CD4-positive, alpha-beta T cell (primary cell): Measurements from ENCODE around the gene OLFML2A. TPM values are rescaled to one million over a fixed set of nuclear protein-coding genes. Genes with fewer than 3 reads are reported as not detected.

Source experiments
- ATAC-seq: fragments of 200-7000 bp; cut with Tn5 transposase; one replicate; pipeline ENCODE4 v1.10.0; 2022; ENCODE audit warnings: mild to moderate bottlenecking; ENCODE audit not compliant: poor library complexity
- CTCF ChIA-PET: fragments of 350-600 bp; sonication (Branson Sonifier 250); formaldehyde crosslinking; loops from one replicate; lab custom pipeline; 2021; ENCODE audit warnings: antibody characterized with exemption, inconsistent platforms; lab: Charles Lee
- POLR2A ChIA-PET: fragments of 350-600 bp; sonication (Branson Sonifier 250); formaldehyde crosslinking; loops from one replicate; lab custom pipeline; 2021; ENCODE audit warnings: antibody characterized with exemption, inconsistent platforms; lab: Charles Lee
- DNase-seq, 14 experiments: peaks; one replicate each; pipeline ENCODE4 v3.0.0-alpha.2; 2013 to 2020; ENCODE audit warnings: mixed read lengths in 2 of 14
- H3K27ac ChIP-seq, 2 donors: one replicate each; pipeline versions ENCODE4 v1.5.1 to v1.7.0; 2013; ENCODE audit warnings: low read length in 2 of 2, low read depth in 1 of 2, mild to moderate bottlenecking in 1 of 2
- H3K27me3 ChIP-seq, 2 experiments: 1 replicate in 1 of 2; 2 replicates in 1 of 2; pipeline versions ENCODE4 v1.6.1 to v1.7.0; 2013; ENCODE audit warnings: low read length in 2 of 2, control low read depth in 1 of 2, mild to moderate bottlenecking in 1 of 2, moderate library complexity in 1 of 2; ENCODE audit not compliant: insufficient read depth in 2 of 2, control insufficient read depth in 1 of 2
- H3K36me3 ChIP-seq: one replicate; pipeline ENCODE4 v1.6.1; 2013; ENCODE audit warnings: low read length, control low read depth; ENCODE audit not compliant: insufficient read depth
- H3K4me1 ChIP-seq: one replicate; pipeline ENCODE4 v1.6.1; 2013; ENCODE audit warnings: low read length, control low read depth; ENCODE audit not compliant: insufficient read depth
- H3K4me3 ChIP-seq: one replicate; pipeline ENCODE4 v1.5.1; 2013; ENCODE audit warnings: mild to moderate bottlenecking, low read length, moderate library complexity
- H3K9me3 ChIP-seq, 2 experiments: 1 replicate in 1 of 2; 2 replicates in 1 of 2; pipeline versions ENCODE4 v1.6.1 to v1.7.0; 2013; ENCODE audit warnings: low read length in 2 of 2, mild to moderate bottlenecking in 2 of 2, control low read depth in 1 of 2, moderate library complexity in 1 of 2; ENCODE audit not compliant: control insufficient read depth in 1 of 2, insufficient read depth in 1 of 2
- H3K27ac Mint-ChIP-seq: one replicate; pipeline ENCODE4 v1.8.0; 2020; ENCODE audit warnings: mixed read lengths
- H3K27me3 Mint-ChIP-seq: one replicate; pipeline ENCODE4 v1.8.0; 2021; ENCODE audit warnings: mixed read lengths
- H3K36me3 Mint-ChIP-seq: one replicate; pipeline ENCODE4 v1.8.0; 2021; ENCODE audit warnings: low read depth, mixed read lengths
- H3K4me1 Mint-ChIP-seq: one replicate; pipeline ENCODE4 v1.8.0; 2021; ENCODE audit warnings: low read depth, mixed read lengths
- H3K4me3 Mint-ChIP-seq: one replicate; pipeline ENCODE4 v1.8.0; 2020; ENCODE audit warnings: mild to moderate bottlenecking, mixed read lengths
- H3K9me3 Mint-ChIP-seq: one replicate; pipeline ENCODE4 v1.8.0; 2020; ENCODE audit warnings: mixed read lengths
- intact Hi-C, 2 experiments: fragments of 100-400 bp; cut with DNase I in 1 of 2; cut with micrococcal nuclease in 1 of 2; formaldehyde crosslinking; loops; one replicate each; pipeline versions ENCODE4 v1.15.1 to v1.9.0; 2023 to 2025; cut with DNase I, micrococcal nuclease
- total RNA-seq, 174 experiments: library from RNA in 2 of 174; stranded (reverse) in 2 of 174; gene quantifications; one replicate each; pipeline ENCODE4 v1.2.3 and lab custom pipeline; 2021 to 2026
- TF ChIP-seq, protein P1 (sequence below): fragments of 200-600 bp; IDR thresholded peaks from one replicate; pipeline ENCODE4 v1.8.0; 2022; ENCODE audit warnings: antibody characterized with exemption, mild to moderate bottlenecking

Gene OLFML2A
- total RNA-seq, 2 experiments from 2014 or later = not detected

DNA sequence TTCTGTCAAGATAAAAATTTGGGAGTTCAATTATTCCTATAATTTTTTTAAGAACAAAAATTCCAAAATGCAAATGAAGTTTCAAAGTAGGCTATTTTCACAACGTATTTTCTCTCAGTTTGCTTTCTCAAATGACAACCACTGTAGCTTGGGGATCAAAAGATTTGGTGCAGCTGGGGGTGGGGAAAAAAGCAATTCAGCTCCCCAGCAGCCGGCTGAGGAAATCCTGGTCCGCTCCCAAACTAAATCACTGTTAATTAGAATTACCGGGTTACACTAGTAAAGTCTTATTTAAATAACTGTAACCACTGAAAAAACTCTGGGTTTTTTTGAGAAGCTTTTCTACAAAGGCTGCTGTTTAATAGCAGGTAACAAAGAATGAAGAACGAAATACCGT lies 11.5 kb upstream of the OLFML2A start:
- no peaks in the 10 kb centered on the region for H3K9me3 Mint-ChIP-seq
- ATAC-seq = no peak

DNA sequence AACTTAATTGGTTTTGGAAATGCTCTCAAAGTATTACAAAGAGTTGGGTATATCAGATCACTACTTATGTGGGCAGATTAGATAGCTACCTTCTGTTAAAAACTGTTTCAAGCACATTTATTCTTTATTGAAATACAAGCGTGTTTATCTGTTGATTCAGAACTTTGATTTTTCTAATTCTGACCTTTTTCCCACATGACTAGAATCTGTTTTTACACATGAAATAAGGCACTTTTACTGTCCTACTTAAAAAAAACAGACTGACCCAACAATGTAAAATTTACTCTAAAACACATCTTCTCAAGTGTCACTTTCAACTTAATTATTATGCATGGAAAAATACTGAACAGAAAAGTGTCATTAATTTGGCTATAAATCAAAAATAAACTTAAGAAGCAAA lies 10.6 kb upstream of the OLFML2A start:
- Histone ChIP-seq H3K4me1 (peaks cover 17% of the 10 kb centered on the region), H3K4me3 (no peak overlapping the region), H3K36me3 (no peaks in the 10 kb centered on the region), H3K27me3 (peaks cover 21 to 70% of the 10 kb centered on the region in 2 experiments), H3K9me3 (peaks cover 0 to 4% of the 10 kb centered on the region in 2 experiments), H3K27ac (no peak overlapping the region)
- ATAC-seq = no peak
- DNase-seq = no peak
- intact Hi-C loops = no loop called here
- no peak overlapping the region for H3K27ac Mint-ChIP-seq
- ChIA-PET POLR2A (no interaction called here), CTCF (interaction anchor here (1.6 to 1.9 kb wide), 2 partner anchors 9 to 87 kb away, joined by 6 to 7 read pairs; partner anchors contain the start of gene WDR38)
- peaks cover 20% of the 10 kb centered on the region for H3K4me1 Mint-ChIP-seq
- TF ChIP-seq, protein P1, sequence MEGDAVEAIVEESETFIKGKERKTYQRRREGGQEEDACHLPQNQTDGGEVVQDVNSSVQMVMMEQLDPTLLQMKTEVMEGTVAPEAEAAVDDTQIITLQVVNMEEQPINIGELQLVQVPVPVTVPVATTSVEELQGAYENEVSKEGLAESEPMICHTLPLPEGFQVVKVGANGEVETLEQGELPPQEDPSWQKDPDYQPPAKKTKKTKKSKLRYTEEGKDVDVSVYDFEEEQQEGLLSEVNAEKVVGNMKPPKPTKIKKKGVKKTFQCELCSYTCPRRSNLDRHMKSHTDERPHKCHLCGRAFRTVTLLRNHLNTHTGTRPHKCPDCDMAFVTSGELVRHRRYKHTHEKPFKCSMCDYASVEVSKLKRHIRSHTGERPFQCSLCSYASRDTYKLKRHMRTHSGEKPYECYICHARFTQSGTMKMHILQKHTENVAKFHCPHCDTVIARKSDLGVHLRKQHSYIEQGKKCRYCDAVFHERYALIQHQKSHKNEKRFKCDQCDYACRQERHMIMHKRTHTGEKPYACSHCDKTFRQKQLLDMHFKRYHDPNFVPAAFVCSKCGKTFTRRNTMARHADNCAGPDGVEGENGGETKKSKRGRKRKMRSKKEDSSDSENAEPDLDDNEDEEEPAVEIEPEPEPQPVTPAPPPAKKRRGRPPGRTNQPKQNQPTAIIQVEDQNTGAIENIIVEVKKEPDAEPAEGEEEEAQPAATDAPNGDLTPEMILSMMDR = no peak
- H3K9me3 Mint-ChIP-seq = no peaks in the 10 kb centered on the region
- peaks cover 91% of the 10 kb centered on the region for H3K27me3 Mint-ChIP-seq
- H3K4me3 Mint-ChIP-seq = no peak overlapping the region
- no peaks in the 10 kb centered on the region for H3K36me3 Mint-ChIP-seq

More for the DNA sequence above, 11.5 kb upstream of the OLFML2A start:
- TF ChIP-seq, protein P1 = no peak
- POLR2A ChIA-PET = no interaction called here
- Mint-ChIP-seq H3K36me3 (no peaks in the 10 kb centered on the region), H3K27ac (no peak overlapping the region), H3K27me3 (peaks cover 95% of the 10 kb centered on the region), H3K4me1 (peaks cover 17% of the 10 kb centered on the region), H3K4me3 (no peak overlapping the region)
- Histone ChIP-seq H3K4me1 (peaks cover 13% of the 10 kb centered on the region), H3K27me3 (peaks cover 21 to 75% of the 10 kb centered on the region in 2 experiments), H3K27ac (no peak overlapping the region), H3K9me3 (peaks cover 0 to 4% of the 10 kb centered on the region in 2 experiments), H3K36me3 (no peaks in the 10 kb centered on the region), H3K4me3 (no peak overlapping the region)
- DNase-seq = no peak
- intact Hi-C loops = no loop called here
- CTCF ChIA-PET = interaction anchor here (1.9 kb wide), 1 partner anchor 8 kb away, joined by 6 read pairs; no protein-coding TSS in a partner anchor

GRCh38 chr9:124766815-124767554 lies 9.9 kb upstream of the OLFML2A start:
- intact Hi-C loops = no loop called here
- no peaks in the 10 kb centered on the region for H3K36me3 Mint-ChIP-seq
- Histone ChIP-seq H3K4me3 (no peak overlapping the region), H3K27ac (no peak overlapping the region), H3K9me3 (peaks cover 0 to 4% of the 10 kb centered on the region in 2 experiments), H3K4me1 (peaks cover 24% of the 10 kb centered on the region), H3K36me3 (no peaks in the 10 kb centered on the region), H3K27me3 (peaks cover 21 to 63% of the 10 kb centered on the region in 2 experiments)
- ATAC-seq (no peak), DNase-seq (peak in 1 of 14 experiments; percentile 31)
- no peaks in the 10 kb centered on the region for H3K9me3 Mint-ChIP-seq
- H3K4me3 Mint-ChIP-seq = no peak overlapping the region
- peaks cover 89% of the 10 kb centered on the region for H3K27me3 Mint-ChIP-seq
- POLR2A ChIA-PET = no interaction called here
- no peak overlapping the region for H3K27ac Mint-ChIP-seq
- peaks cover 25% of the 10 kb centered on the region for H3K4me1 Mint-ChIP-seq
- TF ChIP-seq, protein P1 = no peak
- CTCF ChIA-PET = interaction anchor here (0.6 to 1.9 kb wide), 4 partner anchors 9 to 136 kb away, joined by 3 to 7 read pairs (median 5); partner anchors contain the start of gene WDR38
